B cell (primary cell): Measurements from ENCODE around the gene HS1BP3.

ENCODE experiments used
- EZH2 ChIP-seq: IDR thresholded peaks from 2 replicates; pipeline ENCODE4 v1.6.1; 2012; ENCODE audit warnings: borderline replicate concordance, low read depth, mild to moderate bottlenecking, moderate library complexity, low read length; ENCODE audit not compliant: insufficient read depth, poor library complexity, severe bottlenecking
- TF ChIP-seq, protein P1 (sequence below): fragments of 200-600 bp; IDR thresholded peaks from one replicate; pipeline ENCODE4 v1.8.0; 2022; ENCODE audit warnings: antibody characterized with exemption, mild to moderate bottlenecking

GRCh38 chr2:20645761-20646160 lies 5.1 kb downstream of the HS1BP3 start:
- TF ChIP-seq, protein P1, sequence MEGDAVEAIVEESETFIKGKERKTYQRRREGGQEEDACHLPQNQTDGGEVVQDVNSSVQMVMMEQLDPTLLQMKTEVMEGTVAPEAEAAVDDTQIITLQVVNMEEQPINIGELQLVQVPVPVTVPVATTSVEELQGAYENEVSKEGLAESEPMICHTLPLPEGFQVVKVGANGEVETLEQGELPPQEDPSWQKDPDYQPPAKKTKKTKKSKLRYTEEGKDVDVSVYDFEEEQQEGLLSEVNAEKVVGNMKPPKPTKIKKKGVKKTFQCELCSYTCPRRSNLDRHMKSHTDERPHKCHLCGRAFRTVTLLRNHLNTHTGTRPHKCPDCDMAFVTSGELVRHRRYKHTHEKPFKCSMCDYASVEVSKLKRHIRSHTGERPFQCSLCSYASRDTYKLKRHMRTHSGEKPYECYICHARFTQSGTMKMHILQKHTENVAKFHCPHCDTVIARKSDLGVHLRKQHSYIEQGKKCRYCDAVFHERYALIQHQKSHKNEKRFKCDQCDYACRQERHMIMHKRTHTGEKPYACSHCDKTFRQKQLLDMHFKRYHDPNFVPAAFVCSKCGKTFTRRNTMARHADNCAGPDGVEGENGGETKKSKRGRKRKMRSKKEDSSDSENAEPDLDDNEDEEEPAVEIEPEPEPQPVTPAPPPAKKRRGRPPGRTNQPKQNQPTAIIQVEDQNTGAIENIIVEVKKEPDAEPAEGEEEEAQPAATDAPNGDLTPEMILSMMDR, result no peak
- TF ChIP-seq EZH2, result no peak
